Measurements from ENCODE around the gene FXR2. TPM values are rescaled to one million over a fixed set of nuclear protein-coding genes. Genes with fewer than 3 reads are reported as not detected.
A peak's percentile ranks its signal among the peaks of the same experiment; 100 is the strongest.

The FXR2 gene
- total and polyA plus RNA-seq, 2 donors (not counting 3 experiments of a cell fraction or from before 2014, with no cell fraction given), result 40.1 to 48.9 TPM

- Histone ChIP-seq H3K79me2 (ENCODE audit: control insufficient read depth, insufficient read depth, low read length) (peaks cover 5% of the 10 kb centered on the region), H3K9ac (replicated peaks; ENCODE audit: extremely low read depth, insufficient read depth, low read length) (no peak overlapping the region), H3K4me1 (ENCODE audit: control insufficient read depth, extremely low read depth, insufficient read depth, low read length) (peaks cover 25% of the 10 kb centered on the region), H3K27ac (ENCODE audit: insufficient read depth, low read depth, low read length) (peak overlapping the region; percentile 70), H2AFZ (ENCODE audit: low read depth, low read length) (no peak overlapping the region), H3K27me3 (ENCODE audit: control insufficient read depth in 2 of 2, insufficient read depth in 2 of 2, low read length in 2 of 2) (no peaks in the 10 kb centered on the region), H3K4me3 (replicated peaks in 1 of 3; ENCODE audit: insufficient read depth in 1 of 3, low read depth in 1 of 3, low read length in 3 of 3) (no peak overlapping the region), H4K20me1 (replicated peaks; ENCODE audit: control insufficient read depth, extremely low read depth, insufficient read depth, low read length) (no peaks in the 10 kb centered on the region), H3K36me3 (ENCODE audit: control insufficient read depth in 2 of 2, extremely low read depth in 1 of 2, insufficient read depth in 2 of 2, low read length in 2 of 2) (no peaks in the 10 kb centered on the region), H3K9me3 (replicated peaks; ENCODE audit: control insufficient read depth, insufficient read depth, low read length) (no peaks in the 10 kb centered on the region), H3K9me1 (replicated peaks; ENCODE audit: control insufficient read depth, extremely low read depth, insufficient read depth, low read length) (no peaks in the 10 kb centered on the region), H3K4me2 (ENCODE audit: insufficient read depth, low read length) (no peak overlapping the region)
- intact Hi-C loops (cut with micrococcal nuclease), result no loop called here
- TF ChIP-seq, protein P1, sequence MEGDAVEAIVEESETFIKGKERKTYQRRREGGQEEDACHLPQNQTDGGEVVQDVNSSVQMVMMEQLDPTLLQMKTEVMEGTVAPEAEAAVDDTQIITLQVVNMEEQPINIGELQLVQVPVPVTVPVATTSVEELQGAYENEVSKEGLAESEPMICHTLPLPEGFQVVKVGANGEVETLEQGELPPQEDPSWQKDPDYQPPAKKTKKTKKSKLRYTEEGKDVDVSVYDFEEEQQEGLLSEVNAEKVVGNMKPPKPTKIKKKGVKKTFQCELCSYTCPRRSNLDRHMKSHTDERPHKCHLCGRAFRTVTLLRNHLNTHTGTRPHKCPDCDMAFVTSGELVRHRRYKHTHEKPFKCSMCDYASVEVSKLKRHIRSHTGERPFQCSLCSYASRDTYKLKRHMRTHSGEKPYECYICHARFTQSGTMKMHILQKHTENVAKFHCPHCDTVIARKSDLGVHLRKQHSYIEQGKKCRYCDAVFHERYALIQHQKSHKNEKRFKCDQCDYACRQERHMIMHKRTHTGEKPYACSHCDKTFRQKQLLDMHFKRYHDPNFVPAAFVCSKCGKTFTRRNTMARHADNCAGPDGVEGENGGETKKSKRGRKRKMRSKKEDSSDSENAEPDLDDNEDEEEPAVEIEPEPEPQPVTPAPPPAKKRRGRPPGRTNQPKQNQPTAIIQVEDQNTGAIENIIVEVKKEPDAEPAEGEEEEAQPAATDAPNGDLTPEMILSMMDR (IDR thresholded peaks at IDR 0.05; ENCODE audit: extremely low read depth in 1 of 2, insufficient read depth in 1 of 2, low read depth in 1 of 2, low read length in 2 of 2), result no peak
- no peak for TF ChIP-seq POLR2AphosphoS5 (IDR thresholded peaks at IDR 0.05; ENCODE audit: insufficient read depth, low read depth, low read length)
- TF ChIP-seq, protein P2, sequence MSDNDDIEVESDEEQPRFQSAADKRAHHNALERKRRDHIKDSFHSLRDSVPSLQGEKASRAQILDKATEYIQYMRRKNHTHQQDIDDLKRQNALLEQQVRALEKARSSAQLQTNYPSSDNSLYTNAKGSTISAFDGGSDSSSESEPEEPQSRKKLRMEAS (IDR thresholded peaks at IDR 0.05; ENCODE audit: insufficient read depth, insufficient read length), result no peak
- no peak for TF ChIP-seq MYC (IDR thresholded peaks at IDR 0.05; ENCODE audit: low read depth, low read length)
- TF ChIP-seq JUN (IDR thresholded peaks at IDR 0.05; ENCODE audit: borderline replicate concordance, insufficient read depth, insufficient read length, low read depth), result no peak
- no peak for TF ChIP-seq GATA2 (IDR thresholded peaks at IDR 0.05; ENCODE audit: insufficient read depth, insufficient read length, low read depth, low read length)
- no peak for TF ChIP-seq FOS (IDR thresholded peaks at IDR 0.05; ENCODE audit: borderline replicate concordance, insufficient read depth, low read length)
- no peak for TF ChIP-seq POLR2A (IDR thresholded peaks at IDR 0.05; ENCODE audit: low read depth, low read length)
- TF ChIP-seq EZH2 (IDR thresholded peaks at IDR 0.05; ENCODE audit: borderline replicate concordance, low read depth, low read length, severe bottlenecking), result no peak
- ChIA-PET POLR2A (interaction anchor here (1.8 kb wide), 1 partner anchor 73 kb away, joined by 7 read pairs; the partner anchor contains the start of gene POLR2A), CTCF (interaction anchor here (0.8 to 6.7 kb wide), 8 partner anchors 14 to 511 kb away, joined by 3 to 314 read pairs (median 4); partner anchors contain the start of gene SOX15)
- dilution Hi-C loops (cut with MboI; ENCODE audit: extremely low pct_ligation_motif_present, low sequenced_read_pairs), result no loop called here
- no peak for FAIRE-seq
- no peak for DNase-seq (ENCODE audit: low read depth, low spot score)
- BruUV-seq (replicated peaks), result no TSS peak
These were observed 57.4 kb downstream of the FXR2 start for GRCh38 chr17:7557147-7557764.

Measured in endothelial cell of umbilical vein (primary cell).